RPMI8226 (cell line): ENCODE results near the gene ATP8A1.

Source experiments
- DNase-seq: peaks from one replicate; pipeline ENCODE4 v3.0.0-alpha.2; 2015

Gene ATP8A1

DNA sequence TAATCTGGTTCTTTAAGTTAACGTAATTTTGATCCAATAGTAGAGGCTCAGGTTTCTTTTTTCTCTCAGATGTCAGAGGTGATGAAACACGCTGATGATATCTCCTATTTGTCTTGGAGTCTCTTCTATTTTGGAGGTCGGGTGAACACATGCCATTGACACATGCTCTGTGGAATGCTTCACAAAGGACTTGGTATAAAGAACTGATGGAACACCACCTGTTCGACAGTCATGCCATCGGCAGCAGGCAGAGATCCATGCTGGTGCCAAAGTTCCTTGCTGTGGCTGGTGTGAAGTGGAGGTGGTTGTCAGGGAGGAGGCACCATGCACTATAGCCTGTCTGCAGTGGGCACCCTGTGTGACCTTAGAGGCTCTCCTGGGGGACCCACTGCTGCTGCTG lies 94.9 kb downstream of the ATP8A1 start:
- DNase-seq: no peak

DNA sequence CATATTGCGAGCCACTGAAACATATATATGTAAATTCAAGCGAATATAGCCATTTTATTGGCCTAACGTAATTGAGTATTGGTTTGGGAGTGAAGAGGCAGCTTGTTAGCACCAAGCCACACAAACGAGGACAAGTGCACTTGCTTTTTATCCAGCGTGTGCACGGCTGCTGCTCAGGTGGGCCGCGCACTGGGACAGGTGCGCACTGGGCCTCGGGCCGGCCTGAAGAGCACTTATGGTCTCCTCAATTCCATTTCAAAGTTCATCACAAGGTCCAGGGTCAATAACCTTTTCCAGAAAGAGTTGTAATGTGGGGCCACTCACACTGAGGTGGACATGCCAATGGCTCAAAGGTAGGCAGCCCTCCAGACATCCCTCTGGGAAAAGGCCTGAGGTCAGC lies 95.9 kb downstream of the ATP8A1 start:
- DNase-seq: no peak

GRCh38 chr4:42560467-42560861 lies 96.4 kb downstream of the ATP8A1 start:
- DNase-seq: no peak

DNA sequence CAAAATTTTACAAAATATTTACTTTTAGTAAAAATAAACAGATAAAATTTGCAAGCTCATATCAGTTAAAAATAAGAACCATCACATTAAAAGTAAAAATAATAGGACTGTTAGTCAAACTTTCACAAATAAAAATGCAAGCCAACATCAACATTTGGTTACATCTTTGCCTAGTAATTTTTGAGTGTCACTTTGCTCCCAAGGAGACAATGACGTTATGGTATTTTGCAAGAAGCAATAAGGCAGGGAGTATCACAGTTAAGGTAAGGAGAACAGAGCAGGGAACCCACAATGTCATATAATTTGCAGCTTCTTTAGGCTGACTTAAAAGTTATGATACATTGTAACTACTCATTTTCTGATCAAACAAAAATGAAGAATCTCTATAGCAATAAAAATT lies 98.7 kb downstream of the ATP8A1 start:
- DNase-seq: no peak

DNA sequence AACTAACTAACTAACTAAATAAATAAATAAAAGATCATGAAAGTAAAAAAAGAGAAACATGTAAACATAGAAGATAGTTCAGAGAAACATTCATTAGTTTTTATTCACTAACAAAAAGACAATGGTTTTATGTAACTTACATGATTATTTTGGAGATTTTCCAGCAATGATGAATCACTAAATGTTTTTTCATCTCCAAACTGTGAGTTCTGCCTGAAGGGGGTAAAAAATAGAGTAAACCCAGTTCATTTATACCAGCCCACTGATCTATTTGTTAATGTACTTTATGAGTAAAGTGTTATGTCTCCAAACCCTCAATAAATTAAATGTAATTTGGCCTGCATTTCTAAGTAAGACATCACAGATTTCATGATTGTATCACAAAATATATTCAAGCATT lies 101.1 kb downstream of the ATP8A1 start:
- DNase-seq: no peak

DNA sequence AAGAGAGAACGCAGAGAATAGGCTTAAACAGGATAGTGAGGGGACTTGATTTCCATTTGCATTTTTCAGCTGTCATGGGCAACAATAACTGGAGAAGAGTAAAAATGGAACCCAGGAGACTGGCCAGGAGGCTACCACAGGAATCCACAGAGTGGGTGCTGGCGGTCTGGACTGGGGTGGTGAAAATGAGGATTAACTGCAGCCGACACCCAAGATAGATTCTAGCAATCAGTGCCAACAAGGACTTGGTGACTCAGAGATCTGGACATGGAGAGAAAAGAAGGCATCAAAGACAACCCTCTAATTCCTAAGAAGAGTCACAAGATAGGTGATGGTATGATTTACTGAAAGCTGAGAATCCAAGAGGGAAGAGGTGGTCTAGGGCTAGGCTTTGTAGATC lies 102.8 kb downstream of the ATP8A1 start:
- DNase-seq: no peak

DNA sequence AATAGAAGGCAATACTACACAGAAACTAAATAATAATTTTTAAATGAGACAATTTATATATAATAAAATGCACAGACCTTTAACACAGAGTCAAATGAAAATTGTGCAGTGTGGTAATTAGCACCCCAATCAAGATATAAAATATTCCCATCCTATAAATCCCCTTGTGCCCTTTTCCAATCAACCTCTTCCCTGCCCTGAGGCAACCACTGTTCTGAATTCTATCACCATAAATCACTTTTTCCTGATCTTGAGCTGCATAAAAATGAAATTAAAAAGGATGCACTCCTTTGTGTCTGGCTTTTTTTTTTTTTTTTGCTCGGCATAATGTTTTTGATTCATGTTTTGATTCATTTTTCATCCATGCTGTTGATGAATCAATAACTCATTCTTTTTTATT lies 107.0 kb downstream of the ATP8A1 start:
- DNase-seq: no peak

- no peak for DNase-seq
These were observed 109.1 kb downstream of the ATP8A1 start for GRCh38 chr4:42547805-42548204.

GRCh38 chr4:42543762-42544161 lies 113.1 kb downstream of the ATP8A1 start:
- no peak for DNase-seq

- no peak for DNase-seq
These were observed 113.8 kb downstream of the ATP8A1 start for GRCh38 chr4:42543126-42543525.

GRCh38 chr4:42541647-42542046 lies 115.3 kb downstream of the ATP8A1 start:
- DNase-seq: no peak

- DNase-seq: no peak
These were observed 123.9 kb downstream of the ATP8A1 start for GRCh38 chr4:42533042-42533441.

GRCh38 chr4:42531341-42532030 lies 125.4 kb downstream of the ATP8A1 start:
- no peak for DNase-seq

DNA sequence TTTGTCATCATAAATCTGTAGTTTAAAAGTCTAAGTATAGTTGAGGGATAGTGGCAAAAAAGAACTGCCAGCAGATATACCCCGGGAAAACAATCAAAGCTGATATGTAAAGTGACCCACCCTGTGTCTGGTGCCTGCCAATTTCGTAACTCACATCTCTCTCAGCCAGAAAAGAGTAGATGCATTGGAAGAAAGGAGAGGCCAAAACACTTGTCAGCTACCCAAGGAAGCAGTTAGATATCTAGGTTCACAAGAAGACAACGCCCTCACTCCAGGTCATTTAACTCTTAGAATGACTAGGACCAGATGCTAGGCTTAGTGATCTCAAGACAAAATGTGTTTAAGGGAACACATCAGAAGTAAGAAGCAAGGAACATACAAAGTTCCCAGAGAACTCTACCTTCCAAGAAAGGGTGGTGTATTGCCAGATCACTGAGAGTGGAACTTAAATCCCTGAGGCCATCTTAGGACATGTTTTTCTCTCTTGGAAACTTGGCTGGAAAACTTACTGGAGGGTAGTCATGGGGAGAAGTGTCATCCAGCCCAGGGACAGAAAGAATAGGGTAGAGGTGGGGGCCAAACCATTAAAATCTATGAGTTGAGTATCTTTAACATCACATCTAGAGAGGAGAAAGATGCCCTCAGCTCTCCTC lies 133.7 kb downstream of the ATP8A1 start:
- DNase-seq: no peak

DNA sequence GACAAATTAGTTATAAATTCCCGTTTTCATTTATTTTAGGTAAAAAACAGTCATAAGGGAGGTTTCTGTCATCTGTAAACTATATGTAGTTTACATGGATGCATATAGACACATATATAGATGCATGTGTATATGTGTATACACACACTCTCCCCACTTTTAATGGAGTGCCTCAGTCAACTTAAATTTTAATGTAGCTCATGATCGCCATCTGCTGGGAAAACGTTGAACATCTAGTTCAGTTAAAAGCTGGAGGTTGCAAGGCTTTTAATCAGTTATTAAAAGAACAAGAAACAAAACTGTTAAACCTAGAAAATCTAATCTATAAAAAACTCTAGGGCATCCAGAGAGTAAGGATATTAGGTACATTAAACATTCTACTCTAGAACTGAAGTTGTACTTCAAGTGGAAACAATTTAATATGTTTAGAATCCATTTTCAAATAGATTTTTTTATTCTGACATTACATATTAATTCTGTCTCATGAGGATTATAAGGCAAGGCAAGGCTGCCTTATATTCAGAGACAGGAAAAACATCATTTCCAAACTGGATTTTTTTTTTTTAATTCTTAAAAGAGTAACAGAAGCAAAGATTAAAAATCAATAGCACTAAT lies 137.0 kb downstream of the ATP8A1 start:
- DNase-seq: peak; percentile 54

GRCh38 chr4:42515156-42515884 lies 141.6 kb downstream of the ATP8A1 start:
- no peak for DNase-seq

- no peak for DNase-seq
These were observed 143.0 kb downstream of the ATP8A1 start for GRCh38 chr4:42513748-42514492.

DNA sequence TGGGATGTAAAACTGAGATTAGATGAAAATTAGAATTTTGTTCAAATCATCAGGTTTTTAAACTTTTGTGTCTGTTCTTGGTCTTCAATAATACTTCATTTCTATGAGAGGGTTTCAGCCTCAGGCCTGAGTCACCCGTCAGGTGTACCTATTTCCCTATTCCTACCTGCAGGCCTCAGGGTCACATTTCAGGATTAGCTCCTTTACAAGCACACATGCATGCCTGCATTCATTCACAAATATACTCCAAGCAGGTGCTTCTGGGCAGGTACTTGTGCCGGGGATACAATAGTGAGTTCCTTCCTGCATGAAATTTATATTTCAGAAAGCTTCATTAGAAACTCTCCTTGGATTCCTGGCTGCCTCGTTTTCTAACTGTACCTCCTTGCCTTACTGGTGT lies 144.7 kb downstream of the ATP8A1 start:
- no peak for DNase-seq

GRCh38 chr4:42510225-42510624 lies 146.7 kb downstream of the ATP8A1 start:
- DNase-seq: no peak

DNA sequence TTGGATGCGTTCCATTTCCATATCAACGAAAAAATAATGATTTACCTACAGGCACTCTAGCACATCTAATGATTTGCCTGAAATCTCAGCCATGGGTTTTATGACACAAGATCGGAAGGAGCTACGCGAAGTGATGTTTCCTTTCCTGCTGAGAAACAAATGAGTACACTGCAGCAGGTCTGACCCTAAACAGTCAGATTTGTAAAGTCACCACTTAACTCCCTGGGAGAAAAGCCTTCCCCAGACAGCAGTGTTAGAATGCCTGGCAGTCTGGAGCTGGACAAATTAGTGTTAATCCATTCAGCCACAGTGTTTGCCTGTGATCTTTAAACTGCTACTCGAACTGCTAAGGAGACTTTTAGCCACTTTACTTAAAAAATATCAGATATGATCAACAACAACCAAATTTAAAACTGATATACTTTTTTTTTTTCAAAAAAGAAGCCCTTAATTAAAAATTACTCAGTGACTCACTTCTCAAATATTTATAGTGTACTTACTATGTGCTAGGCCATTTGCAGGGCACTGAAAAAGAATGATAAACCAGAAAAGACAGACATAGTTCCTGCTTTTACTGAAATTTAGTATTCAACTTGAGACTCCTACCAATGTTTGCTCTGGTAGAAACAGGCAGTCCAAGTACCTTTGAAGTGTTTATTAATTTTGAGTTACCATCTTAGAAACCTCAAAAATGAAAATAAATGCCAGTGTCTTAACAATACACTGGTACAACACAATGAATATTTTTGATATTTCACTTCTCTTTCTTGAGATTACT lies 155.1 kb downstream of the ATP8A1 start:
- DNase-seq: no peak

DNA sequence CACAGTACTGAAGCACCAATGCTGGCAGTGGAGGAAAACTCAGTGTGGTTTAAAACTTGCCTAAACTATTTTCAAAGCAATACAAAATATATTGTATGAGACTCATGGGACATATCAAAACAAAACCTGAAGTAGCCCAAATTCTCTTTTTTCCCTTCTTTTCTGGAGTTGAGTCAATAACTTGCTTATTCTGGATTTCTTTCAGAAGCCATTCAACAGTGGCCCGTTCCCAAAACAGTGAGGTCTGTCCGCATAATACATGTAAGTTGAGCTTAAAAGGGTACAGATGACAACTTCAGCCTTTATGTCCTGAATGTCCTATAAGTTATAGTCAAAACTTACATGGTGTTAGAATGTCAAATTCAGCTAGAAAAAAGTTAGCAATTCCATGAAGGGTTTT lies 158.9 kb downstream of the ATP8A1 start:
- DNase-seq: no peak
